GM21423 (cell line): Measurements from ENCODE around the gene RHBDL3.
A peak's percentile ranks its signal among the peaks of the same experiment; 100 is the strongest.
"Not testable (repeated sequence)": the region's sequence is repeated elsewhere in the genome, so short reads cannot be mapped to it uniquely, and the experiment has no call there.

ENCODE experiments used
- ATAC-seq: cut with Tn5 transposase; IDR thresholded peaks from one replicate; pipeline ENCODE4 v1.9.1; 2021; ENCODE audit warnings: mild to moderate bottlenecking, moderate library complexity; ENCODE audit not compliant: unreplicated experiment

The RHBDL3 gene

GRCh38 chr17:32289471-32290070, 23.9 kb downstream of the RHBDL3 start:
- ATAC-seq, result no peak

- no peak for ATAC-seq
Measured at GRCh38 chr17:32292094-32292493, 26.5 kb downstream of the RHBDL3 start.

- ATAC-seq, result no peak
Measured at GRCh38 chr17:32297424-32297823, 31.8 kb downstream of the RHBDL3 start.

- no peak for ATAC-seq
Measured at GRCh38 chr17:32297860-32298259, 32.2 kb downstream of the RHBDL3 start.

- no peak for ATAC-seq
Measured at GRCh38 chr17:32298298-32298697, 32.7 kb downstream of the RHBDL3 start.

- no peak for ATAC-seq
Measured at GRCh38 chr17:32298721-32299579, 33.3 kb downstream of the RHBDL3 start.

- ATAC-seq, result no peak
Measured at GRCh38 chr17:32299580-32300164, 34.0 kb downstream of the RHBDL3 start.

GRCh38 chr17:32302037-32302436, 36.4 kb downstream of the RHBDL3 start:
- ATAC-seq, result no peak

GRCh38 chr17:32302860-32303649, 37.4 kb downstream of the RHBDL3 start:
- no peak for ATAC-seq

GRCh38 chr17:32303781-32304288, 38.2 kb downstream of the RHBDL3 start:
- ATAC-seq, result no peak

GRCh38 chr17:32305049-32305448, 39.4 kb downstream of the RHBDL3 start:
- ATAC-seq, result no peak

- ATAC-seq, result no peak
Measured at GRCh38 chr17:32307658-32308057, 42.0 kb downstream of the RHBDL3 start.

- ATAC-seq, result no peak
Measured at GRCh38 chr17:32311028-32311536, 45.5 kb downstream of the RHBDL3 start.

GRCh38 chr17:32314636-32315035, 49.0 kb downstream of the RHBDL3 start:
- no peak for ATAC-seq

- no peak for ATAC-seq
Measured at GRCh38 chr17:32315171-32315570, 49.5 kb downstream of the RHBDL3 start.

- ATAC-seq, result not testable (repeated sequence)
Measured at GRCh38 chr17:32316653-32317052, 51.0 kb downstream of the RHBDL3 start.

- ATAC-seq, result no peak
Measured at GRCh38 chr17:32317353-32317752, 51.7 kb downstream of the RHBDL3 start.

GRCh38 chr17:32318071-32318470, 52.4 kb downstream of the RHBDL3 start:
- ATAC-seq, result no peak

- peak; percentile 74 for ATAC-seq
Measured at GRCh38 chr17:32319548-32319905, 53.9 kb downstream of the RHBDL3 start.

- not testable (repeated sequence) for ATAC-seq
Measured at GRCh38 chr17:32320080-32320479, 54.4 kb downstream of the RHBDL3 start.

- ATAC-seq, result no peak
Measured at GRCh38 chr17:32320847-32321246, 55.2 kb downstream of the RHBDL3 start.
